GM19438 (cell line): Measurements from ENCODE around the gene ZC3H4.
"Not testable (repeated sequence)": the region's sequence is repeated elsewhere in the genome, so short reads cannot be mapped to it uniquely, and the experiment has no call there.

Experiments used
- ATAC-seq: cut with Tn5 transposase; IDR thresholded peaks from one replicate; pipeline ENCODE4 v1.9.1; 2021; ENCODE audit warnings: low read depth; ENCODE audit not compliant: unreplicated experiment

ZC3H4 gene

DNA sequence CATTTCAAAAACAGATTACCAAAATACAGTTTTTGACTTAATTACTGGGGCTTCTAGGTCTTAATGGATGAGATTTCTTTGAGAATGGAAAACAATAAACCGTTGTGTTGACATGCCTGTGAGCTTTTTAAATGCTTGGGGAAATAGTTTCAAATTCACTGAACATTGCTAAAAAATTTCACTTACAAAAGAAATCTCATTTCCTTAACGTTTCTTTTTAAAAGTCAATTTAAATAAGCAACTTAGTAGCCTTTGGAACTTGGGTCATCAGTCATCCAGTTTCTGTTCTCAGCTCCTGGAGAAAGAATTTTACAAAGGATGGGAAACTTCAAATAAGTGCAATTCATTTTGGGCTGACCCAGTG, 4.4 kb downstream of the ZC3H4 start:
- ATAC-seq = no peak

GRCh38 chr19:47107953-47108746, 5.4 kb downstream of the ZC3H4 start:
- ATAC-seq = no peak

- ATAC-seq = no peak
Observed at GRCh38 chr19:47107202-47107952, 6.2 kb downstream of the ZC3H4 start.

- ATAC-seq = no peak
Observed at GRCh38 chr19:47106821-47107201, 6.8 kb downstream of the ZC3H4 start.

GRCh38 chr19:47105874-47106273, 7.7 kb downstream of the ZC3H4 start:
- ATAC-seq = no peak

DNA sequence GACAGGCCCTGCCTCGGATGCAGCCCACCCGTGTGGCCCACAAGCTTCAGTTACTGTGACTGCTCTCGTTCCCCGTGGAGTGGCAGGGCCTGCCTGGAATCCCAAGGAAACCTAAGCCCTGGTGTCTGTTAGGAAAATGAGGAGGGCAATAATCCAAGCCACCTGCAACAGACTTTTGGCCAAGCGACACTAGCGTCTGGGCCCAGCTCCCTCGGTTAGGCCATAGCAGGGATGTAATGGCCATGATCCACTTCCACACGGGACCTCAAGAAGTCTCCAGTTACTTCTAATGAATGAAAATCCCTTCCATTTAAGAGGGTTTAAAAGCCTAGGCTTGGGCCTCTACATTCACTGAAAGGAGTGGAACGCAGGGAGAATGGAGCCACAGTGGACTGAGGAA, 8.9 kb downstream of the ZC3H4 start:
- ATAC-seq = no peak

DNA sequence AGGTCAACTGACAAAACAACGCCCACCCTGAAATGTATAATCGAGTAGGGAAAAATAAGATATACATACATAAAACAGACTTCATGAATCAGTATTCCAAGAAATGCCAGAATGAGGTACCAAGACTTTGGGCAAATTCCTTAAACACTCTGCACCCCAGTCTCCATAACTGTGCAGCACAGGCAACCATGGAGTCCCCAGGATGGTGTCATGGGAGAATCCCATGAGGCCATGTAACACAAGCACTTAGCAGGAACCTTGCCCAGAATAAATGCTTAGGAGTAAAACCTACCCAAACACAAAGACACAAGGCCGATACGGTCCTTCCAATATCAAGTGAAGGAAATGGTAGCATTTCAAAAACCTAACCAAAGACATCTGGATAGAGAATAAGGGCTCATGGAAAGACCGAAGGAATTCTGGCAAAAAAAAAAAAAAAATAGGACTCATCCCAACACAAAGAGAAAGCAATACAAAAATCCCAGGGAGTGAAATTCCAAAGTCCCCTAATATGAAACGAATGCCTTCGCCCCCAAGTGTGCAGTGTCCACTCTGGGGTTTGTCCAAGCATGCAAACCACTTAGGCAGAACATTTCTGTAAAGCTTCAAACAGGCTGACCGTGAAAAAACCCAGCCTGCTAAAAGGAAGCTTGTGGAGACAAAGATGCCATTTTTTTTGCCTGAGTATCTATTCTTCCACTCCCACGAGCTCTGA, 11.1 kb downstream of the ZC3H4 start:
- ATAC-seq = no peak

DNA sequence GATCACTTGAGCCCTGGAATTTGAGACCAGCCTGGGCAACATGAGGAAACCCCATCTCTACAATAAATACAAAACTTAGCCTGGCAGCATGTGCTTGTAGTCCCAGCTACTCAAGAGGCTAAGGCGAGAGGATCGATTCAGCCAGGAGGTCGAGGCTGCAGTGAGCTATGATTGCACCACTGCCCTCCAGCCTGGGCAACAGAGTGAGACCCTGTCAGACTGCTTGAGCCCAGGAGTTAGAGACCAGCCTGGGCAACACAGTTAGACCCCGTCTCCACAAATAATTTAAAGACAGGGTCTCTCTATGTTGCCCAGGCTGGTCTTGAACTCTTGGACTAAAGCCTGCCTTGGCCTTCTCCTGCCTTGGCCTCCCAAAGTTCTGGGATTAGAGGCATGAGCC, 12.5 kb downstream of the ZC3H4 start:
- ATAC-seq = not testable (repeated sequence)

DNA sequence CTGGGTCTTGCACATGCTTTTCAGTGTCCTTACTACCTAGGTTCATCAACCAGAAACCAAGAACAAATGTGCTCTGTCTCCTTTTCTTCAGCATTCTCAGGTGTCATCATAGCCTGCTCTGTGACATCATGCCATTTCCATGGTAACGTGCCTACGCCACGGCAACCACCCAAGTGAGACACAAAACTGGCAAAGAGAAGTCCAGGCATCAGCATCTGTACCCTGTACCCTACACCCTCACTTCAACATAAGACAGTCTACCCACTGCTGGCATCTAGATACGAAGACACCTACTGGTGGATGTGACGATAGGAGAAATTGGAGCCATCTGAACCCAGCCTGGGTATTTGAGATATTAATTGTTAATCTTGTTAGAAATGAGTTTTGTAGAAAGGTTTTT, 13.3 kb downstream of the ZC3H4 start:
- no peak for ATAC-seq

- ATAC-seq = no peak
Observed at GRCh38 chr19:47099576-47100050, 14.0 kb downstream of the ZC3H4 start.

DNA sequence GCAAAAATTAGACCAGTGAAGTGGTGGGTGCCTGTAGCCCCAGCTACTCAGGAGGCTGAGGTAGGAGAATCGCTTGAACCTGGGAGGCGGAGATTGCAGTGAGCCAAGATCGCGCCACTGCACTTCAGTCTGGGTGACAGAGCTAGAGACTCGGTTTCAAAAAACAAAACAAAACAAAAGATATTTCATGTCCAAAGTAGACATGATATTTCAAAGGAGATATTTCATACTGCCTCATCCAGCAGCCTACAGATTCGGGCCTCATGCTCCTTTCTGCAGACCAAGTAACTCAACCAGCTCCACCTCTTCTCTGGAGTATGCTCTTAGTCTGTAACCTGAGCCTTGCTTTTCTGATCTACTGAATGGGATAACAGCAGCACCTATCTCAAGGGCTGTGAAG, 15.0 kb downstream of the ZC3H4 start:
- ATAC-seq = no peak

GRCh38 chr19:47097396-47098201, 16.0 kb downstream of the ZC3H4 start:
- no peak for ATAC-seq

- no peak for ATAC-seq
Observed at GRCh38 chr19:47096721-47097120, 16.9 kb downstream of the ZC3H4 start.

DNA sequence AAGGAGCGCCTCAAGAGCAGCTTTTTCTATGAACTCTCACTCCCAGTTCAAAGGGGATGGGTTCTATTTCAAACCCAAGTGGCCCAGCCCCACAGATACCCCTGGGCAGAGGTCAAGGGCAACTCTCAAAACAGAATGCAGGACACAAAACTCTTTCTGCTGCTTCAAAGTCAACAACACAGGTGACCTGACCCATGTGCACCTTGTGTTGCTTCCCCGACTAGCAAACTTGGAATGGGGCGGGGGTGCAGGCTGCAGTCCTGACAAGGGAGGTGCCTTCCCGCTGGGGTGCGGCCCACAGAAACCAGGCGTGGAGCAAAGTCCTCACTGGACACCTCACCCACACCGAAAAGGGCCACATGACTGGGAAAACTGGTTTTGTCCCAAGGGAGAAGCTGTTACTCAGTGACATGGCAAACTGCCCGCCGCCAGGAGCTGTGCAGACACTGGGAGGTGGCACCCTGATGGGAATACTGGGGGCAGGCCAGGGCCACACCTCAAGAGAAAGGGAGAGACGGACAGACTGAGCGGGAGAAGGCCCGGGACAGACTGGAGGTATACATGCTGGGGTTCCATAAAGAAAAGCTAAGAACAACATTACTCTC, 17.4 kb downstream of the ZC3H4 start:
- ATAC-seq = no peak

GRCh38 chr19:47095476-47096099, 18.0 kb downstream of the ZC3H4 start:
- ATAC-seq = no peak

GRCh38 chr19:47094557-47095475, 18.8 kb downstream of the ZC3H4 start:
- ATAC-seq = no peak

DNA sequence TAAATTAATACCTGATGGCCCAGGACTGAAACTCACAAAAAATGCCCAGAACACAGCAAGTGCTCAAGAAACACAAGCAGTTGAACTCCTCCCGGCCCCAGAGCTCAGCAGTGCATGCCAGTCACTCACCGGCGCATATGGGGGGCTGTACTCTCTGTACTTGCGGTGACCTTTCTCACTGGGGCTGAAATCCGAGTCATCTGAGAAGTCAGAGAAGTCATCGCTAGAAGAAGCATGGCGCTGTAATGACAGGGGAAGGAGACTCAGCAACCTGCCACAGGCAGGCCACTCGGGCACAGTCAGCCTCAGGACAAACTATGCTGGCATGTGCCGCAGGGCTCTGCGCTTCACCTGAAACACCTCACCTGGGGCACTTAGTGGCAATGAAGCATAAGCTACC, 19.7 kb downstream of the ZC3H4 start:
- no peak for ATAC-seq

DNA sequence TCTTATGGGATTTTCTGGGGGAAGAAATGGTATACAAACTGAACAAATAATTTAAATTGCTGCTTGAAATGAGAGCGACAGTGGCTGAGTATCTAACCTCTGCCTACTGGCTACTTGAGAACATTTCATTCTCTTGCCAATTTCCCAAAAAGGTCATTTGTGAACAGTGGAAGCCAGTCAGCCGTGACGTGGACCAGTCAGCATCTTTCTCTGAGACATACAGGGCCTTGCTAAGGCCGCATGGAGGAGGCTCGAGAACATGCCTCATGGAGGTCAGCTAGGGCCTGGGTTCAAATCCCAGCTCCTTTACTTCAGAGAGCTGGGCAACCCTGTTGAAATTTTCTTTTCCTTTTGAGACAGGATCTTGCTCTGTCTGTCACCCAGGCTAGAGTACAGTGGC, 20.3 kb downstream of the ZC3H4 start:
- ATAC-seq = no peak
